GM21619 (cell line): ENCODE data around the gene TMEM158.

ENCODE experiments used
- ATAC-seq: cut with Tn5 transposase; IDR thresholded peaks from one replicate; pipeline ENCODE4 v1.9.1; 2021; ENCODE audit not compliant: unreplicated experiment

Gene TMEM158

GRCh38 chr3:45234250-45234649 is 8.2 kb upstream of the TMEM158 start:
- no peak for ATAC-seq

- no peak for ATAC-seq
Measured at GRCh38 chr3:45232521-45232920, 6.4 kb upstream of the TMEM158 start.

GRCh38 chr3:45227946-45228345 is 1.9 kb upstream of the TMEM158 start:
- no peak for ATAC-seq

- no peak for ATAC-seq
Measured at GRCh38 chr3:45227071-45227820, 1.2 kb upstream of the TMEM158 start.

- peak; percentile 25 for ATAC-seq
Measured at GRCh38 chr3:45225465-45226205, 452 bp downstream of the TMEM158 start.

- ATAC-seq = peak; percentile 24
Measured at GRCh38 chr3:45224824-45225464, 1.1 kb downstream of the TMEM158 start.

GRCh38 chr3:45223889-45224727 is 2.0 kb downstream of the TMEM158 start:
- no peak for ATAC-seq

- ATAC-seq = no peak
Measured at GRCh38 chr3:45219694-45220093, 6.4 kb downstream of the TMEM158 start.

GRCh38 chr3:45218578-45219390 is 7.3 kb downstream of the TMEM158 start:
- no peak for ATAC-seq

- ATAC-seq = no peak
Measured at GRCh38 chr3:45216021-45216609, 10.0 kb downstream of the TMEM158 start.

GRCh38 chr3:45215466-45215865 is 10.6 kb downstream of the TMEM158 start:
- no peak for ATAC-seq

- no peak for ATAC-seq
Measured at GRCh38 chr3:45214061-45214680, 11.9 kb downstream of the TMEM158 start.

GRCh38 chr3:45212095-45212468 is 14.0 kb downstream of the TMEM158 start:
- ATAC-seq = no peak

- ATAC-seq = no peak
Measured at GRCh38 chr3:45211466-45212094, 14.5 kb downstream of the TMEM158 start.

- ATAC-seq = no peak
Measured at GRCh38 chr3:45210308-45211041, 15.6 kb downstream of the TMEM158 start.

GRCh38 chr3:45209526-45209925 is 16.6 kb downstream of the TMEM158 start:
- no peak for ATAC-seq

- no peak for ATAC-seq
Measured at GRCh38 chr3:45208586-45208985, 17.5 kb downstream of the TMEM158 start.

- no peak for ATAC-seq
Measured at GRCh38 chr3:45207446-45207845, 18.6 kb downstream of the TMEM158 start.
